DMS153 treated with DMSO at 0.1 percent for 48 hours (cell line): ENCODE results near the gene SLX9.
"Not testable (repeated sequence)": the region's sequence is repeated elsewhere in the genome, so short reads cannot be mapped to it uniquely, and the experiment has no call there.

Experiments used
- DNase-seq: peaks from one replicate; lab custom pipeline; 2025; ENCODE audit not compliant: unreplicated experiment; lab: John Stamatoyannopoulos, UW

The SLX9 gene

GRCh38 chr21:44914176-44914874 lies 25.5 kb upstream of the SLX9 start:
- no peak for DNase-seq

- DNase-seq: no peak
These were observed 22.9 kb upstream of the SLX9 start for GRCh38 chr21:44916965-44917364.

GRCh38 chr21:44917446-44918106 lies 22.3 kb upstream of the SLX9 start:
- DNase-seq: no peak

GRCh38 chr21:44918107-44918470 lies 21.7 kb upstream of the SLX9 start:
- no peak for DNase-seq

- no peak for DNase-seq
These were observed 21.2 kb upstream of the SLX9 start for GRCh38 chr21:44918581-44919033.

GRCh38 chr21:44919111-44919912 lies 20.5 kb upstream of the SLX9 start:
- no peak for DNase-seq

- DNase-seq: no peak
These were observed 19.7 kb upstream of the SLX9 start for GRCh38 chr21:44919913-44920693.

- DNase-seq: no peak
These were observed 18.9 kb upstream of the SLX9 start, which contains the start of gene ITGB2 for GRCh38 chr21:44920694-44921604. Gene ITGB2, minus strand, starts transcription at chr21:44920899. Its CDS starts 10,117 bp downstream, at chr21:44910782.

- no peak for DNase-seq
These were observed 17.9 kb upstream of the SLX9 start for GRCh38 chr21:44921928-44922327.

- DNase-seq: no peak
These were observed 16.2 kb upstream of the SLX9 start for GRCh38 chr21:44923480-44924084.

- DNase-seq: no peak
These were observed 15.0 kb upstream of the SLX9 start for GRCh38 chr21:44924606-44925377.

- DNase-seq: no peak
These were observed 14.5 kb upstream of the SLX9 start for GRCh38 chr21:44925378-44925755.

GRCh38 chr21:44926331-44927101 lies 13.3 kb upstream of the SLX9 start:
- DNase-seq: no peak

GRCh38 chr21:44927259-44927586 lies 12.6 kb upstream of the SLX9 start:
- no peak for DNase-seq

- DNase-seq: no peak
These were observed 12.0 kb upstream of the SLX9 start for GRCh38 chr21:44927587-44928461.

GRCh38 chr21:44928500-44929241 lies 11.2 kb upstream of the SLX9 start:
- not testable (repeated sequence) for DNase-seq
